SK-N-SH (cell line): Measurements from ENCODE around the gene SLC22A23. TPM values are rescaled to one million over a fixed set of nuclear protein-coding genes. Genes with fewer than 3 reads are reported as not detected.

Experiments used
- CTCF ChIA-PET: fragments of 300-600, 350-600 bp; formaldehyde crosslinking; extraction: SDS; loops from one replicate; lab custom pipeline; 2021; lab: Yijun Ruan, JAX
- POLR2A ChIA-PET: fragments of 350-600 bp; sonication (Branson Sonifier 250); formaldehyde crosslinking; extraction: SDS; loops from one replicate; lab custom pipeline; 2020; ENCODE audit warnings: antibody characterized with exemption, inconsistent platforms; lab: Yijun Ruan, JAX
- DNase-seq: peaks from one replicate; pipeline ENCODE4 v3.0.0; 2012
- H2AFZ ChIP-seq: fragments of 200-600 bp; sonication (generic); 2 replicates; pipeline ENCODE4 v1.8.1; 2016; ENCODE audit warnings: antibody characterized with exemption, mild to moderate bottlenecking, low read depth
- H3F3A ChIP-seq: fragments of 200-600 bp; sonication (generic); replicated peaks from 2 replicates; pipeline ENCODE3; 2016; ENCODE audit warnings: antibody characterized with exemption, mild to moderate bottlenecking; ENCODE audit not compliant: insufficient read depth
- H3K27ac ChIP-seq, 2 experiments: fragments of 200-500 bp in 1 of 2; fragments of 200-600 bp in 1 of 2; sonication (Bioruptor generic) in 1 of 2; sonication (generic), shearing (Covaris generic) in 1 of 2; 2 replicates each; pipeline versions ENCODE4 v1.5.1 to v1.6.1; 2014 to 2016; ENCODE audit warnings: low read depth in 2 of 2, inconsistent platforms in 1 of 2, low read length in 1 of 2, mild to moderate bottlenecking in 1 of 2, mixed read lengths in 1 of 2
- H3K27me3 ChIP-seq: fragments of 200-600 bp; sonication (generic), shearing (Covaris generic); 2 replicates; pipeline ENCODE4 v1.6.1; 2016; ENCODE audit warnings: mixed run types; ENCODE audit not compliant: insufficient read depth
- H3K36me3 ChIP-seq, 2 experiments: fragments of 200-500 bp in 1 of 2; fragments of 200-600 bp in 1 of 2; sonication (Bioruptor generic) in 1 of 2; sonication (generic) in 1 of 2; replicated peaks in 1 of 2; 2 replicates each; pipeline versions ENCODE3 to v1.5.1; 2014 to 2016; ENCODE audit warnings: low read length in 1 of 2, mild to moderate bottlenecking in 1 of 2; ENCODE audit not compliant: insufficient read depth in 2 of 2, control insufficient read depth in 1 of 2
- H3K4me1 ChIP-seq, 2 experiments: fragments of 200-500 bp in 1 of 2; fragments of 200-600 bp in 1 of 2; sonication (Bioruptor generic) in 1 of 2; sonication (generic), shearing (Covaris generic) in 1 of 2; 2 replicates each; pipeline versions ENCODE4 v1.5.1 to v1.6.1; 2014 to 2016; ENCODE audit warnings: low read depth in 1 of 2, low read length in 1 of 2, mixed run types in 1 of 2; ENCODE audit not compliant: insufficient read depth in 2 of 2, control insufficient read depth in 1 of 2
- H3K4me2 ChIP-seq: fragments of 200-600 bp; sonication (generic), shearing (Covaris generic); 2 replicates; pipeline ENCODE4 v1.6.1; 2017; ENCODE audit warnings: mixed run types
- H3K4me3 ChIP-seq, 2 experiments: fragments of 200-500 bp in 1 of 2; fragments of 200-600 bp in 1 of 2; sonication (Bioruptor generic) in 1 of 2; sonication (generic), shearing (Covaris generic) in 1 of 2; 2 replicates each; pipeline versions ENCODE4 v1.5.1 to v1.8.1; 2014 to 2016; ENCODE audit warnings: low read depth in 2 of 2, inconsistent platforms in 1 of 2, low read length in 1 of 2, mild to moderate bottlenecking in 1 of 2, mixed read lengths in 1 of 2, moderate library complexity in 1 of 2
- H3K79me2 ChIP-seq: fragments of 200-600 bp; sonication (generic); 2 replicates; pipeline ENCODE4 v1.8.1; 2017; ENCODE audit warnings: mild to moderate bottlenecking; ENCODE audit not compliant: insufficient read depth
- H3K9ac ChIP-seq: fragments of 200-600 bp; sonication (generic); 2 replicates; pipeline ENCODE4 v1.6.1; 2017; ENCODE audit warnings: mixed run types
- H3K9me2 ChIP-seq: fragments of 200-600 bp; sonication (generic); 2 replicates; pipeline ENCODE4 v1.6.1; 2017; ENCODE audit warnings: mixed run types
- H3K9me3 ChIP-seq: fragments of 200-600 bp; sonication (generic); 2 replicates; pipeline ENCODE4 v1.6.1; 2017; ENCODE audit warnings: mixed run types, mild to moderate bottlenecking, moderate library complexity
- H4K20me1 ChIP-seq: fragments of 200-600 bp; sonication (generic); 2 replicates; pipeline ENCODE4 v1.6.1; 2017; ENCODE audit warnings: mild to moderate bottlenecking, mixed run types; ENCODE audit not compliant: insufficient read depth
- CTCF ChIP-seq: fragments of 200-600 bp; sonication (generic); IDR thresholded peaks from 2 replicates; pipeline ENCODE4 v1.6.1; 2017; ENCODE audit warnings: antibody characterized with exemption, mild to moderate bottlenecking, moderate library complexity
- EP300 ChIP-seq, 2 experiments: IDR thresholded peaks; 2 replicates each; pipeline versions ENCODE4 v1.4.0 to v1.6.1; 2012; ENCODE audit warnings: borderline replicate concordance in 1 of 2, low read depth in 1 of 2, low read length in 1 of 2
- FOSL2 ChIP-seq: IDR thresholded peaks from 2 replicates; pipeline ENCODE4 v1.4.0; 2012; ENCODE audit warnings: low read depth, mild to moderate bottlenecking, moderate library complexity, borderline replicate concordance
- FOXJ3 ChIP-seq: sonication (generic); formaldehyde crosslinking; IDR thresholded peaks from 2 replicates; pipeline ENCODE4 v1.5.1; 2020; ENCODE audit warnings: mild to moderate bottlenecking, missing genetic modification reagents
- FOXM1 ChIP-seq: IDR thresholded peaks from 2 replicates; pipeline ENCODE4 v1.4.0; 2012; ENCODE audit warnings: low read depth, mild to moderate bottlenecking
- GATA2 ChIP-seq: sonication (generic); formaldehyde crosslinking; IDR thresholded peaks from 2 replicates; pipeline ENCODE4 v1.5.0; 2020; ENCODE audit warnings: mild to moderate bottlenecking, missing genetic modification reagents
- IRF3 ChIP-seq: fragments of 150-350 bp; IDR thresholded peaks from 2 replicates; pipeline ENCODE4 v1.6.1; 2016; ENCODE audit warnings: mild to moderate bottlenecking, low read depth, low read length
- MAX ChIP-seq: IDR thresholded peaks from 2 replicates; pipeline ENCODE4 v1.4.0; 2012; ENCODE audit warnings: low read depth
- MEF2A ChIP-seq: IDR thresholded peaks from 2 replicates; pipeline ENCODE4 v1.4.0; 2012; ENCODE audit warnings: low read depth, borderline replicate concordance
- PBX3 ChIP-seq: IDR thresholded peaks from 2 replicates; pipeline ENCODE4; 2012
- RAD21 ChIP-seq: IDR thresholded peaks from 2 replicates; pipeline ENCODE4 v1.6.1; 2012; ENCODE audit warnings: mild to moderate bottlenecking, low read length
- RCOR1 ChIP-seq: fragments of 150-350 bp; IDR thresholded peaks from 2 replicates; pipeline ENCODE4 v1.6.1; 2017; ENCODE audit warnings: antibody characterized with exemption, low read length
- RFX5 ChIP-seq: IDR thresholded peaks from 2 replicates; pipeline ENCODE4 v1.6.1; 2012; ENCODE audit warnings: mild to moderate bottlenecking, improper control_type of control experiment, low read length
- SIN3A ChIP-seq: IDR thresholded peaks from 2 replicates; pipeline ENCODE4 v1.6.1; 2012; ENCODE audit warnings: low read depth, mild to moderate bottlenecking, low read length, moderate library complexity, borderline replicate concordance
- TAF1 ChIP-seq: IDR thresholded peaks from 2 replicates; pipeline ENCODE4 v1.6.1; 2012; ENCODE audit warnings: low read depth, mild to moderate bottlenecking, low read length, moderate library complexity, borderline replicate concordance
- USF2 ChIP-seq: fragments of 150-350 bp; IDR thresholded peaks from 2 replicates; pipeline ENCODE4 v1.6.1; 2017; ENCODE audit warnings: antibody characterized with exemption, low read length, low read depth, borderline replicate concordance
- WGBS: methylation state at CpG from one replicate; pipeline ENCODE4 v1.1.6; 2017; ENCODE audit warnings: low lambda C conversion rate; 5-methylcytosine and 5-hydroxymethylcytosine counted together
- polyA plus RNA-seq, 3 experiments: library from polyadenylated mRNA; depleted of rRNA; stranded (reverse); fragments of >200 nt; gene quantifications; 2 replicates each; pipeline ENCODE4 v1.2.3, GENCODE V29; 2012

SLC22A23 gene
- polyA plus RNA-seq, 1 of the 3 experiments (the other 2 are of a cell fraction) = not detected

- Histone ChIP-seq H3K9me2 (no peaks in the 10 kb centered on the region), H3K9ac (no peak overlapping the region), H3K9me3 (no peaks in the 10 kb centered on the region), H3K27ac (no peak overlapping the region), H3K36me3 (no peaks in the 10 kb centered on the region), H2AFZ (no peak overlapping the region), H3K79me2 (no peaks in the 10 kb centered on the region), H3K4me1 (no peaks in the 10 kb centered on the region; a peak in 1 of 4 replicates), H3K4me2 (no peak overlapping the region), H3K27me3 (peaks cover 37% of the 10 kb centered on the region; the same call in 1 of the 2 replicates), H3F3A (peaks cover 3% of the 10 kb centered on the region), H4K20me1 (no peaks in the 10 kb centered on the region), H3K4me3 (no peak overlapping the region)
- no peak for DNase-seq
- CTCF ChIA-PET = no interaction called here
- whole genome bisulfite sequencing = 55% methylated on average over 10 of the region's 14 CpGs
- no peak for TF ChIP-seq FOXJ3 (CRISPR knock-in tag)
- no peak for TF ChIP-seq RAD21
- no peak for TF ChIP-seq GATA2
- POLR2A ChIA-PET = no interaction called here
Observed at GRCh38 chr6:3361312-3362037, 95.4 kb downstream of the SLC22A23 start.

- no peaks in the 10 kb centered on the region for H3K79me2 ChIP-seq
- ChIA-PET POLR2A (no interaction called here), CTCF (no interaction called here)
- H3K4me3 ChIP-seq = no peak overlapping the region
- no peaks in the 10 kb centered on the region for H3K9me3 ChIP-seq
- H3F3A ChIP-seq = peaks cover 5% of the 10 kb centered on the region
- no peak overlapping the region for H2AFZ ChIP-seq
- H3K4me1 ChIP-seq = peaks cover 0 to 3% of the 10 kb centered on the region in 2 experiments; a peak in 1 of 4 replicates
- WGBS = 66% methylated on average over 15 of the region's 16 CpGs
- DNase-seq = no peak
- no peaks in the 10 kb centered on the region for H3K9me2 ChIP-seq
- no peak for TF ChIP-seq PBX3
- no peak for TF ChIP-seq GATA2
- no peak for TF ChIP-seq RCOR1
- TF ChIP-seq MAX = no peak
- TF ChIP-seq IRF3 = no peak
- TF ChIP-seq SIN3A = no peak
- no peak for TF ChIP-seq TAF1
- no peak for TF ChIP-seq FOXJ3 (CRISPR knock-in tag)
- no peak for TF ChIP-seq FOXM1
- no peak for TF ChIP-seq EP300 (IDR thresholded peaks at IDR 0.05; ENCODE audit: borderline replicate concordance in 1 of 2, low read depth in 1 of 2, low read length in 1 of 2)
- no peak for TF ChIP-seq MEF2A
- TF ChIP-seq FOSL2 = no peak
- no peak for TF ChIP-seq USF2
- no peak for TF ChIP-seq CTCF
- TF ChIP-seq RFX5 = no peak
- no peak overlapping the region for H3K4me2 ChIP-seq
- no peaks in the 10 kb centered on the region for H3K36me3 ChIP-seq
- peaks cover 34% of the 10 kb centered on the region; the same call in 1 of the 2 replicates for H3K27me3 ChIP-seq
- H3K27ac ChIP-seq = no peak overlapping the region
- no peak overlapping the region for H3K9ac ChIP-seq
- H4K20me1 ChIP-seq = no peaks in the 10 kb centered on the region
Observed at GRCh38 chr6:3360727-3361045, 96.2 kb downstream of the SLC22A23 start.
